GM13976 (cell line): ENCODE results near the gene AKAIN1.

Experiments
- DNase-seq: peaks from one replicate; pipeline ENCODE4 v3.0.0; 2012; ENCODE audit warnings: low spot score
- CTCF ChIP-seq: IDR thresholded peaks from 2 replicates; pipeline ENCODE4 v1.5.1; 2012; ENCODE audit warnings: borderline replicate concordance, mild to moderate bottlenecking; ENCODE audit not compliant: insufficient read depth; ENCODE audit errors: extremely low read depth, missing control alignments, control extremely low read depth
- in situ Hi-C: fragments of 300-500 bp; cut with MboI; formaldehyde crosslinking; loops from one replicate; pipeline ENCODE4 v1.12.0; 2022; ENCODE audit warnings: low sequenced_read_pairs, mixed read lengths, inconsistent platforms; ENCODE audit not compliant: unreplicated experiment

The AKAIN1 gene

GRCh38 chr18:5180254-5180653 is 16.8 kb downstream of the AKAIN1 start:
- DNase-seq = no peak
- no peak for TF ChIP-seq CTCF
- in situ Hi-C loops = no loop called here

- in situ Hi-C loops = no loop called here
- DNase-seq = no peak
- TF ChIP-seq CTCF = no peak
Observed at GRCh38 chr18:5178519-5178918, 18.5 kb downstream of the AKAIN1 start.

- no peak for DNase-seq
- in situ Hi-C loops = no loop called here
- TF ChIP-seq CTCF = no peak
Observed at GRCh38 chr18:5175378-5175777, 21.7 kb downstream of the AKAIN1 start.

- in situ Hi-C loops = no loop called here
- DNase-seq = no peak
- TF ChIP-seq CTCF = no peak
Observed at GRCh38 chr18:5173646-5174045, 23.4 kb downstream of the AKAIN1 start.

- DNase-seq = no peak
- in situ Hi-C loops = no loop called here
- no peak for TF ChIP-seq CTCF
Observed at GRCh38 chr18:5173236-5173635, 23.8 kb downstream of the AKAIN1 start.

GRCh38 chr18:5167831-5168230 is 29.2 kb downstream of the AKAIN1 start:
- in situ Hi-C loops = no loop called here
- DNase-seq = no peak
- TF ChIP-seq CTCF = no peak
